HG02678 (cell line): ENCODE measurements around the gene SOBP.

Source experiments
- ATAC-seq: cut with Tn5 transposase; IDR thresholded peaks from one replicate; pipeline ENCODE4 v1.9.1; 2021; ENCODE audit warnings: mild to moderate bottlenecking, moderate library complexity; ENCODE audit not compliant: unreplicated experiment

The SOBP gene

DNA sequence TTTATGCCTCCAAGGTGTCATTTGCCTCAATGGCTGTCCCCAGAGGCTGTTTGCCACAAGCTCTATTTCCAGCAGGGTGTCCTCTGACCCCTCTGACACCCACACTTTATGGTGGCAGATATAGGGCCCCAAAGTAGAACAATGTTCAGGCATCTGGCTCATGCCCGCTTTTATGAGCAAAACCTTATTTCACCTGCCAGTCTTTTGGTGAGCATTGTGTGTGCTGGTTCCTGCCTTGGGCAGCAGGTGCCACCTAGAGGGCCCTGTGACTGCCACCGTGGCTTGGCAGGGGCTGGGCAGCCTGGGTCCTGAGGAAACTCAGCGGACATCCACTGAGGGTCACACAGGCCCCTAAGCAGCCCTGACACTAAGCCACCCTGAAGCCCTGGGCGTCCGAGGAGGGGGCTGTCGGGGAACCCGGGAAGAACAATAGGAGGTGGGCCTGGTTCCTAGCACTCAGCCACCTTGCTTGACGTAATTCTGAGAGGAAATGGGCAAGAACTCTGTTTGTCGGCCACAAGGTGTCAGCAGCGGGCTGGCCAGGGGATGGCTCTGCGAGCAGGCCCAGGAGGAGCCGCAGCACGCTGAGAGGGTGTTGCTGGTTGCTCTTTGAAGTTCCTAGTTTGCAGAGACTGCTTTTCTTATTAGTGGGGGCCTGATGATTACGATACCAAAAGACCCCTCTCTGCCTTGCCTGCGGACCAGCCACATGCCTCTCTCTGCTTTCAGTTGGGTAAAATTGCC lies 185.2 kb downstream of the SOBP start:
- peak; percentile 89 for ATAC-seq

DNA sequence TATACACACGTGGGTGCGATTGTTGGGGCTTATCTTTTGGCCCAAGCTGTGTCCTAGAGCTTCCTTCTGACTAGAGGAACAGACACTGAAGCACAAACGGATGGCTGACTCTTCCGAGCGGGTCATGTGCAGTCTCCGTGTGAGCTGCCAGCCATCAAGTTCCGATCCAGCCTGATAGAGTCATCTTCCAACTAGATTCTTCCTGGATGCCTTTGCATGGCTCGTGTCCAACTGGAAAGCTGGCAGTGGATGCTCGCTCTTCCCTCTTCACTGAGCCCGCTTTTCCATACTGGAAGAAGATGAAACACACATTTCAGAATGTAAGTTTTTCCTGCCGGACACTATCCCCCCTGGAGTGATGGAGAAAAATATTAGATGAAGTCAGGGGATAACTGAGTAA lies 186.1 kb downstream of the SOBP start:
- no peak for ATAC-seq

DNA sequence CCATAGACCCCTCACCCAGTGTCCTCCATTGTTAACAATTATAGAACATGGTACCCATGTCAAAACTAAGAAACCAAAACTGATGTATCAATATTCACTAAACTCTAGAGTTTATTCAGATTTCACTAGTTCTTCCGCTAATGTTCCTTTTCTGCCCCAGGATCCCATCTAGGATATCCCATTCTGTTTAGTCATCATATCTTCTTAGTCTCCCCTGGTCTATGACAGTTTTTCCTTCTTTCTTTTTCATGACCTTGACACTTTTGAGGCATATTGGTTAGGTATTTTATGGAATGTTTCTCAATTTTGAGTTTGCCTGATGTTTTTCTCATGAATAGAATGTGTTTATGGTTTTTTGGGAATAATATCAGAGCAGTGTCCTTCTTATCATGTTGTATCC lies 187.5 kb downstream of the SOBP start:
- no peak for ATAC-seq

DNA sequence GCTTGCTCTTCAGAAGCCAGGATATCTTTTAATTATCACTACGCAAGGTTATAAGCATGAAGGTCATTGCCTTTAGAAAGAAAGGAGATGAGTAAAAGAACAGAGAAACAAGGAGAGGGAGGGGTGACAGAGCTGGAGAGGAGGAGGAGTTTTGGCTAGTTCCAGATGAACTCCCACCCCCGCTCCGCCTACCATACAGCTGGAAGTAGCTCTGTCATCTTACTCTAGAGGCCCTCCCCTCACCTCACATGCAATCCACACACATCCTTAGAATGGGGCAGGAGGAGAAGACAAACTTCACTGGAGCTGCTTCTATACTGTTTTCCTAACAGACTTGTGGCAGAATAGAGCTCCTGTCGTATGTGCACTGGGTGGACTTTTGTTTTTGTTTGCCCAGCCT lies 189.5 kb downstream of the SOBP start:
- ATAC-seq: no peak

DNA sequence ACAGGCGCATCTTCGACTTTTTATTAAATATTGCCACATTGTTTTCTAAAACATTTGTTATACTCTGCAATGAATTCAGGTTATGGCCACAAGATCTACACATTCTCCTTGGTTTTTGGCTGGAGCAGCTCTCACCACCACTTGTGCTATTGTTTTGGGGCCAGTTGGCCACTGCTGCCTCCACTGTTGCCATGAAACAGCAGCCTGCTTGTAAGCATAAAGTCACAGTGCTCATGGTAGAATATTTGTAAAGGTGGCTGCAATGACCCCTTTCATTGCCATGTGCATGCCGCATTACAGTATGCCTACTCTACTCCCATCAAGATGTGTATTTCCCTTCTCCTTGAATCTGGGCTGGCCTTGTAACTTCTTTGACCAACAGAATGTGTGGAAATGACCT lies 192.8 kb downstream of the SOBP start:
- no peak for ATAC-seq

DNA sequence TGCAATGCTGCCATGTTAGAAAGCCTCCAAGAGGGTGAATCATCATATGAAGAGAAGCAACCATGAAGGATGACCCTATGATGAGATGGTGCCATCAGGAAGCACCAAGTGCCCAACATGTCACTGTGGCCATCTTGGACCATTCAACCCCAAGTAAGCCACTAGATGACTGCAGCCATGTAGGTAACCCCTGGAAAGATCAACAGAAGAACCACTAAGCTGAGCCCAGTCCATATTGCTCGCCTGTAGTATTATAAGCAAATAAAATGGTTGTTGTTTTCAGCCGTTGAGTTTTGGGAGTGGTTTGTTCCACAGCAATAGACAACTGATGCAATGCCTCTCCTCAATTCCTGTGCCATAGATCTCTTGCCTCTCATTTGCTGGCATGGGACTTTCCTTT lies 193.3 kb downstream of the SOBP start:
- no peak for ATAC-seq

DNA sequence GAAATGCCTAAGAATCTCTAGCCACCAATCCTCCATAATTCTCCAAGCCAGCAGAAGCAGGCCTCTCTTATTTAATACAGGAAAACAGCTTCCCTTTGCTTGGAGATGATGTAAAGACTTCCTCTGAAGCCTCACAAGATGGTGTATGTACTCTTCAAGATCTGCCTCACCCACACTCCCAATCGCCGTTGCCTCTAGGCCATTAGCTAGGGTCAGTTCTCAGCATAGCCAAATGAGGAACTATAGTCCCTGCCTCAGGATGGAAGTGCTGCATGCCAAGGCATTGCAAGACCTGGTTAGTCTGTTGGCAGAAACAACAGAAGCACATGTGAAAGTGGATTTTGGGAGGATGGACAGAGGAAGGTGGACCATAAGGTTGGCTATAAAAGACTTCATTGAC lies 195.1 kb downstream of the SOBP start:
- ATAC-seq: no peak

DNA sequence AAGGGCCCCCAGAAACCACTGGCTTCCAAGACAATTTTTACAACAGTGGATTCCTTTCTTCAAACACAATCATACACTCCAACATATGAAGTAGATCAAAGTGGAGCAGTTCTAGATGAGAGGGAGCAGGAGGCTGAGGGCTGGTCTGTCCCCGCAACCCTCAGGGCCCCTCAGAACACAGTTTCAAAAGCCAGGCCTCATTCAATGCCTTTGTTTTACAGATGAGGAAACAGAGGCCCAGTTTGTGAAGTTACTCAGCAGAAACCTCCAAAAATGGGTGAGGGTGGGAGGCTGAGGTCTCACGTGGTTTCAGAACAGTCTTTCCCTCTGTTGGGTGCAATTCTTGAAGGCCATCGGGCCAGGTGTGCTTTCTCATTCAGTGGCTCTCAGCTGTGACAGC lies 199.3 kb downstream of the SOBP start:
- no peak for ATAC-seq

DNA sequence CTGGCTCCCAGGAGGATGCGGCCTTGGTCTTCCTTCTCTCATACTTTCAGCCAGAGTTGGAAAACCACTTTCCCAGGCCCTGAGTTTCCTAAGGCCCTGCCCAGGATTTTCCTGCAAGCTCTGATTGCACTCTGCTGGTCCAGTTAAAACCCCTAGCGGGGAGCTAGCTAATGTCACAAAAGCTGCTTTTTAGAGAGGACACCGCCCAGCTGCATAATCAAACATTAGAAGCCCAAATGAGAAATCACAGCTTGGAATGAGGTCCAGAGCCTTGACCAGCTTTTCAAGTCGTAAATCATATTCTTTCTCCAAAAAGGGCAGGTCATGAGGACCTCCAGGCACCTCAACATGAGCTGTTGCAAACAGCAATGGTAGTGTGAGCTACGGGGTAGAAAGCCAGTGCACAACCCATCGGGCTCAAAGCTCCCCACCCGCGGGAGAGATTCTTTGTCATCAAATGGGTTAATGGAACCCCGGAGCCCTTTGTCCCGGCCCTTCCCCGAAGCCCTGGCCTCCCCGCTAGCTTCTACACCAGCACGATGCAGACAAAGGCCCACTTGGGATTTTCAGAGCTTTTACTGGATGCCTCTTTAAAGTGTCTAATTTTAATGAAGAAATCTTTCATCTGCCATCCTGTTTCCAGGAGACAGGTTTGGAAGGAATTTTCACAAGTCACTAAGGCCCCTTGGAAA lies 200.2 kb downstream of the SOBP start:
- ATAC-seq: no peak

DNA sequence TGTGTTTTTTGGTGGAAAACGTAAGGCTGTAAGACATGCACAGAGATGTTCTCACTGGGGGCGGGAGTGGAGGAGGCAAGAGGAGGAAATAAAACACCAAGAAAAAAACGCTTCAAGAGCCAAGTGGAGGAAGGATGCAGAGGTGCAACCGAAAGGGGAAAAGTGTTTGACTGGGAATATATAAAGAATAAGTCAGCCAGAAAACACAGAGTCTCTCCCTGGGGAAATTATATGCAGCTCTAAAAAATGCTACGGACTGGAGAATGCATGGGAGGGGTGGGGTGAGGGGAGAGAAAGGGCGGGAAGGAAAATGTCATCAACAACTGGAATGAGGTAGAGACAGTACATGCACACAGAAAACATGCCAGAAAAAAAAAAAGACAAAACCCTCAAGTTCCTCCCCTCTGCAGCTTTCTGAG lies 200.7 kb downstream of the SOBP start:
- no peak for ATAC-seq

DNA sequence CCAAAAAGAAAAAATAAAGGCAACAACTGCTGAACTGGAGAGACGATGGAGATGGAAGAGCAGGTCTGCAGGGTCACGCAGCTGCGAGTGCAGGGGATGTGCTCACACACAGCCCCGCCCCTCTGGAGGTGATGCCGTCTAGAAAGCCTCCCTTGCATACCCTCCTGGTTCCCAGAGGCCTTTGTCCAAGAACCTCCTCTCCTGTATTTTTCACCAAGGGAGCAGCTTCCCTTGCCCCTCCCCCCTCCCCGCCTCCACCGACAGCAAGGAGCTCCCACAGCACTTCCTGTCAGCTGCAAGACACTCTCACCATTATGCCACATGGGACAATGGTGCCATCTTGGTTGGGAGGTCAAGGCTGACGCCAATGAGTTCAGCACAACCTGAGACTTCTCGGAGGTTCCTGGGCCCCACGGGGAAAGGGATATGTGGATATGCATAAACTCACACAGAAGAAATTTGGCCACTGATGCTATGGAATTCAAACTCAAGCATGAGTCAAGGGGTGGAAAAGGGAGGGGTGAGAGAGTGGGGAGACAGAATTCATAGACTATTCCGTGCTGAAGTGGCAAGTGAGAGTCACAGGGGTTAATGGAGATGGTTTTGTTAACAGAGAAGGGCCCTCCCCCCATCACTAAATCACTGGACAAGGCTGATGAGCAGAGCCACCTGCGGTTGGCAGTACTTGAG lies 201.3 kb downstream of the SOBP start:
- no peak for ATAC-seq

DNA sequence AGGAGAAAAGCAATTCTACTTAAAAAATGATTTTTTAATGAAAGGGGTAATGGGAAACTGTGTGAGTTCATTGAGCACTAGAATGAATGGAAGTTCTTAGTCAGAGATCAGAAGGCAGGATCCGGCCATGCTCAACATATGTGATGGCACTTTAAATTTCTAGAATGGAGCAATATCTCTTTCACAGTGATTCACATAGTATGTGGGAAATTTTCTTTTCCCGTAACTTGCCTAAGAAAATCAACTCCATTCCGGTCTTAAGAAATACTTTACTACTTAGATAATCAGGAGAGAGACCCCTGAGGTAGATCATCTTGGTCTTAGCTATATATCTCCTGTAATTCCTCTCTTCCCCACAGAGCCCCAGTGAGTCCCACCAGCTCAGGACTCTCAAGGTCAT lies 202.4 kb downstream of the SOBP start:
- no peak for ATAC-seq

DNA sequence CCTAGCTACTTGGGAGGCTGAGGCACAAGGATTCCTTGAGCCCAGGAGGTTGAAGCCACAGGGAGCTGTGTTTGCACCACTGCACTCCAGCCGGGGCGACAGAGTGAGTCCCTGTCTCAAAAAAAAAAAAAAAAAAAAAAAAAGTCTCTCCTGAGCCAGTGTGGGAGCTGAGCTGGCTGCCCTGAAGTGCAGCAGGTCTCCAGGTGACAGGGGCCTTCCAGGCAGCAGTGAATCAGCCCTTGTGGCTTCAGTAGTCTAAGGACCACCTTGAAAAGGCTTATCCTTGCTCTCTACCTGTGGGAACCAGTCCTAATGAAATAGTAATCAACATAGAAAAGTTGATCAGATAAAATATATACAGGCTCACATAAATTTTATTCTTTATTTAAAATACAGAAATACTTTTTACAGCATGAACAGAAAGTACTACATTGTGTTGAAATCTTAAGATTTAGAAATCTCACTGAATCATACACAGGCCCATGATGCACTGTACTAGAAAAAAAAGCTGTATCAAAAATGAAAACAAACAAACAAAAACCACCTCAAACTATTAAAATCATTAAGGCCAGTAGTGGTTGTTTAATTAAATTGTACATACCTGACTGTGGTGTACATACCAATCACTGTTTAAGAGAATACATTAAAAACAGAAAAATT lies 205.3 kb downstream of the SOBP start:
- ATAC-seq: no peak

DNA sequence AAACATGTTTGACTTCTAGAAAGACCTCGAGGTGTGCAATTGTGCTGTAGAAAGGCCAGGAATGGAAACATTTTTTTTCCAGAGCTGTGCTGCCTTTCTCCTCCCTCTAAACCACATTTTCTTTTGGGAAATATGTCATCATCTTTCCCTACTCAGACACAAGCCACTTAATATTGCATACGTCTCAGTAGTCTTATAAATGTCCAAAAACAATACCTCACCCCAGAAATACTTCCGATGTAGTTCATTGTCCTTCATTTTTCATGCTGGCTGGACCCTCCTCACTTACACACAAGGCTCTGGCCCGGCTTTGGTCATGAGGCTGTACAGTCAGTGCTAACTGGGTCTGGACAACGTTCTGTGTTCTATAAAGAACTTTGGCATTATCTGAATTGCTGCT lies 207.8 kb downstream of the SOBP start:
- ATAC-seq: no peak

DNA sequence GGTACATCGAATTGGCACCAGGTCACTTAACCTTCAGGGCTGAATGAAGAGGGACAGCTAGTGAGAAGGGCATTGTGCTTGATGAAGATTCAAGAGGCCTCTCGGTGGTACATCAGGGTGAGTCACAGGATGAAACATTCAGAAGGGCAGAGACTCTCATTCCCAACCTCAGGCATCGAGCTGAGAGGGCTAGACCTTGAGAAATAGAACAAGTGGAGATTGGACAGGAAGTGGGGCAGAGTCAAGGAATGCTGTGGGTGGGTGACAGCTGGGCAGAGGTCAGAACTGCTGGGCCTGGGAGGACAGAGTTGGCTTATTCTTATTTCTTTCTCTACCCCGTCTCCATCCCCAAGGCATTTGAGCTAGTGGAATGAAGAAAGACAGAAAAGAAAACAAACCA lies 208.2 kb downstream of the SOBP start:
- ATAC-seq: no peak

DNA sequence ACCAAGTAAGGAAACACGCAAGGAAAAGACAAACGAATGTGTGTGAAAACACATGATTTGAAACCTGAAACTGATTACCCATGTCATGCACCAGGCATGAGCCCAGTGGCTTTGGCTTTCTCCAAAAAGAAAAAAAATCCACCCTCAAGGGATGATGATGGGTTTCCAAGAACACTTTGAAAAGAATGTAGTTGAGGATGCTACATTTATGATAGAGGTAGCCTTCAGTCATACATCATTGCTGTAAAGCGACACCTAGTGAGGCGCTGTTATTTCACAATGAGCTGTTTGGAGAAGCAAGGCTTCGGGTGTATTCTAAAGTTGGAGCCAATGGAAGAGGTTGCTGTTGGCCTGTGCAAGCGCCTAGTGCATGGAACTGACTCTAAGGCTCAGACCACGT lies 209.3 kb downstream of the SOBP start:
- ATAC-seq: no peak

DNA sequence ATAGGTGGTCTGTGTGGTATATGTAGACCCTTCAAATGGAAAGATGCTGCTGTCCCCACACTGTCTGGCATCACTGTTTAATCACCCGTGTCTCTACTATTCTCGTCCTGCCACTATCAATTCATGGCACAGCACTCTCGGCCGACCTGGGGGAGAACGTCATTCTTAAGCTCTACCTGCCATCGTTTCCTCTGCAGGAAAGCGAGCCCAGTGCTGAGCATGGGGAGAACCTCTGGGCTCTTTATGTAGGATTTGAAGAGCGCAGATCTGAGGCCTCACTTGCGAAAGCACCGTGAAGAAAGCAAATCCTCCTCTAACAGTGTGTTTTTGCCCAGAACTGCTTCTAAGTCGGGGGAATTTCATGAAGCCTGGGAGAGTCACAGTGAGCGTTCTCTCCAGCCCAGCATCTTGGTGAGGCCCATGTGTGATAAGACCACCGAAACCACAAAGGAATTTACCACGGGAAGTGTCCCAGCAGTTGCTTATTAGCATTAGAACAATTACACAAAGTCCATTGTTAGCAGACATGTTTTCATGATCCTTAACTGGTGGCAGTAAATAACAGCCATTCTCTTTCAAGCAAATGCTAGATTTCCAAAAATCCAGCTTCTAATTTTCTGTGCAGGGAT lies 209.9 kb downstream of the SOBP start:
- no peak for ATAC-seq

DNA sequence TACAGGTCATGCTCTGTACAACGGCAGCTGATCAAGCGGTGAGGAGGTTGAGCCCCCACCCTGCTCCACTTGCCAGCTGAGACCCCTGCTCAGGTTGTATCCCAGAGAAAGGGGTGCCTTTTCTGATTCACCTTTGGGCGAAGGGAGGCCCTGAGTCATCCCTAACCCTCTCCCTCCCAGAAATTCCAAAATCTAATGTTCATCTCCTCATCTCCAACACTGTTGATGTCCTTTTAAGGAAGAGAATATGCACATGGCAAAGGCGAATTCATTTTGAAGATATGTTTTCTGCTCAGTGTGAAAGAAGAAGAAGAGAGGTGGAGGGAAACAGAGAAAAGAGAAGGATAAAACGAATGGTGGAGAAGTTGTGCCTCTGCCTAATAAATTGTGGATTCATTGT lies 213.7 kb downstream of the SOBP start:
- ATAC-seq: no peak

DNA sequence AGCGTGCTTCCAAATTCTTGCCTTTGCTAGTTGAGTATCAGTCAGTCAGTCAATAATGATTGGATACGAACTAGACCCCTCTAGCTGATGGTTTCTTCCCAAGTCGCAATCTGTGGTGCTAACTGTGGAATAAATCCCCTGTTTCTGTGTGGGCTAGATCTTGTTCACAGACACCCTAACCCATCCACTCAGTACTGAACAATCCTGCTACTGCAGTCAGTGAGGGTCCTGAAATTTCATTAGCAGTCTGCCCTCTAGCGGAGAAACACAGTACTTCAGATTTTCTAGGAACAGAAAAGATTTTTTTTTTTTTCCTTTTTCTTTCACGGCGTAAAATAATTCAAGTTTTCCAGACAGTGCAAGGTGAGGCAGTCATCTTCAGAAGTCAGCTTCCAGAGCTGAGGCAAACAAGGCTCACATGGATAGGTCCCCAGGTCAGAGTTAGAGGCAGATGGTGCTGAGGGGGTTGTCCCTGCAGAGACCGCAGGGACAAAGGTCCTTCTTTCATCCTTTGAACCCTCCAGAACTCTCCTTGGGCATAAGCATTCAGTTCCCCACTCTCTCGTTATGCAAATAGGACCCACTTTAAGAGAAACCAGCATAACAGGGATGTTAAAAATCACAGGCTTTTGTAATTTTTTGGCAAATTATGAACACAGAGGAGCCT lies 214.6 kb downstream of the SOBP start:
- ATAC-seq: no peak

DNA sequence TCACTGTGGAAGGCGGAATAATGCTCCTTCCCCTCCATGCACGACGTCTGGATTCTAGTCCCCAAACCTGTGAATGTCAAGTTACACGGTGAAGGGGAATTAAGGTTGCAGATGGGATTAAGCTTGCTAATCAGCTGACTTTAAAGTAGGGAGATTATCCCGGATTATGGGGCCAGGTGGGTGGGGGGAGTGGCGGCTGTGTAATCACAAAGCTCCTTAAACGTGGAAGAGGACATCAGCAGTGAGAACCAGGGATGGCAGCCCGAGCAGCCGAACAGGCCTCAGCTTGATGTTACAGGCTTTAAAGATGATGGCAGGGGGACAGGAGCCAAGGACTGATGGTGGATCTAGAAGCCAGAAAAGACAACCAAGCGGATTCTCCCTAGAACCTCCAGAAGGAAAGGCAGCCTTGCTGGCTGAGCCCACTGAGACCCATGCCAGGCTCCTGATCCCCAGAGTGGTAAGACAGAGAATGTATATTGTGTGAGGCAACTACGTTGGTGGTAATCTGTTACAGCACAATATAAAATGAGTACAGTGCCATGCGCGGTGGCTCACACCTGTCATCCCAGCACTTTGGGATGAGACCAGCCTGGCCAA lies 216.7 kb downstream of the SOBP start:
- no peak for ATAC-seq
